ENCODE results near the gene SPATA32.

SPATA32 gene

GRCh38 chr17:45270828-45271418 lies 9.0 kb upstream of the SPATA32 start:
- Histone ChIP-seq H3K9ac (ENCODE audit: insufficient read length) (no peak overlapping the region), H3K36me3 (ENCODE audit: insufficient read depth, low read length) (no peaks in the 10 kb centered on the region), H3K9me3 (ENCODE audit: low read depth, low read length) (no peaks in the 10 kb centered on the region), H3K4me3 (no peak overlapping the region), H3K27ac (no peak overlapping the region)
- DNase-seq (ENCODE audit: low read depth, low spot score), result no peak
- TF ChIP-seq POLR2AphosphoS5 (IDR thresholded peaks at IDR 0.05; ENCODE audit: borderline replicate concordance, low read depth, low read length) (no peak), FOXP2 (optimal IDR thresholded peaks at IDR 0.05; ENCODE audit: control extremely low read depth, extremely low read length, insufficient read depth) (no peak), EZH2 (IDR thresholded peaks at IDR 0.05) (no peak)

- no peak for DNase-seq (ENCODE audit: low read depth, low spot score)
- H3K9me3 ChIP-seq (ENCODE audit: low read depth, low read length), result no peaks in the 10 kb centered on the region
- H3K36me3 ChIP-seq (ENCODE audit: insufficient read depth, low read length), result no peaks in the 10 kb centered on the region
- TF ChIP-seq POLR2AphosphoS5 (IDR thresholded peaks at IDR 0.05; ENCODE audit: borderline replicate concordance, low read depth, low read length) (no peak), FOXP2 (optimal IDR thresholded peaks at IDR 0.05; ENCODE audit: control extremely low read depth, extremely low read length, insufficient read depth) (no peak), EZH2 (IDR thresholded peaks at IDR 0.05) (no peak)
- no peak overlapping the region for H3K9ac ChIP-seq (ENCODE audit: insufficient read length)
- H3K27ac ChIP-seq, result no peak overlapping the region
- no peak overlapping the region for H3K4me3 ChIP-seq
These were observed 8.0 kb upstream of the SPATA32 start for GRCh38 chr17:45269912-45270311.

- no peak for TF ChIP-seq POLR2AphosphoS5 (IDR thresholded peaks at IDR 0.05; ENCODE audit: borderline replicate concordance, low read depth, low read length)
- TF ChIP-seq EZH2 (IDR thresholded peaks at IDR 0.05), result no peak
- TF ChIP-seq FOXP2 (optimal IDR thresholded peaks at IDR 0.05; ENCODE audit: control extremely low read depth, extremely low read length, insufficient read depth), result no peak
- no peak for DNase-seq (ENCODE audit: low read depth, low spot score)
- H3K36me3 ChIP-seq (ENCODE audit: insufficient read depth, low read length), result no peaks in the 10 kb centered on the region
- H3K4me3 ChIP-seq, result no peak overlapping the region
- no peak overlapping the region for H3K27ac ChIP-seq
- H3K9ac ChIP-seq (ENCODE audit: insufficient read length), result no peak overlapping the region
- H3K9me3 ChIP-seq (ENCODE audit: low read depth, low read length), result no peaks in the 10 kb centered on the region
These were observed 5.7 kb upstream of the SPATA32 start for GRCh38 chr17:45267436-45268055.

GRCh38 chr17:45266372-45266926 lies 4.6 kb upstream of the SPATA32 start:
- no peaks in the 10 kb centered on the region for H3K36me3 ChIP-seq (ENCODE audit: insufficient read depth, low read length)
- H3K9ac ChIP-seq (ENCODE audit: insufficient read length), result no peak overlapping the region
- DNase-seq (ENCODE audit: low read depth, low spot score), result no peak
- no peak for TF ChIP-seq EZH2 (IDR thresholded peaks at IDR 0.05)
- no peak for TF ChIP-seq FOXP2 (optimal IDR thresholded peaks at IDR 0.05; ENCODE audit: control extremely low read depth, extremely low read length, insufficient read depth)
- TF ChIP-seq POLR2AphosphoS5 (IDR thresholded peaks at IDR 0.05; ENCODE audit: borderline replicate concordance, low read depth, low read length), result no peak
- H3K9me3 ChIP-seq (ENCODE audit: low read depth, low read length), result no peaks in the 10 kb centered on the region
- H3K4me3 ChIP-seq, result no peak overlapping the region
- H3K27ac ChIP-seq, result no peak overlapping the region

- Histone ChIP-seq H3K27ac (no peak overlapping the region), H3K9me3 (ENCODE audit: low read depth, low read length) (no peaks in the 10 kb centered on the region), H3K4me3 (no peak overlapping the region), H3K36me3 (ENCODE audit: insufficient read depth, low read length) (no peaks in the 10 kb centered on the region), H3K9ac (ENCODE audit: insufficient read length) (no peak overlapping the region)
- TF ChIP-seq POLR2AphosphoS5 (IDR thresholded peaks at IDR 0.05; ENCODE audit: borderline replicate concordance, low read depth, low read length), result no peak
- no peak for DNase-seq (ENCODE audit: low read depth, low spot score)
These were observed 3.9 kb upstream of the SPATA32 start for GRCh38 chr17:45265821-45266220.

GRCh38 chr17:45264988-45265387 lies 3.1 kb upstream of the SPATA32 start:
- Histone ChIP-seq H3K4me3 (no peak overlapping the region), H3K27ac (no peak overlapping the region), H3K9me3 (ENCODE audit: low read depth, low read length) (no peaks in the 10 kb centered on the region), H3K36me3 (ENCODE audit: insufficient read depth, low read length) (no peaks in the 10 kb centered on the region), H3K9ac (ENCODE audit: insufficient read length) (no peak overlapping the region)
- no peak for DNase-seq (ENCODE audit: low read depth, low spot score)
- TF ChIP-seq FOXP2 (optimal IDR thresholded peaks at IDR 0.05; ENCODE audit: control extremely low read depth, extremely low read length, insufficient read depth), result no peak
- no peak for TF ChIP-seq EZH2 (IDR thresholded peaks at IDR 0.05)

GRCh38 chr17:45264430-45264829 lies 2.5 kb upstream of the SPATA32 start:
- no peak for DNase-seq (ENCODE audit: low read depth, low spot score)
- Histone ChIP-seq H3K4me3 (no peak overlapping the region), H3K27ac (no peak overlapping the region), H3K9me3 (ENCODE audit: low read depth, low read length) (no peaks in the 10 kb centered on the region), H3K36me3 (ENCODE audit: insufficient read depth, low read length) (no peaks in the 10 kb centered on the region), H3K9ac (ENCODE audit: insufficient read length) (no peak overlapping the region)
- no peak for TF ChIP-seq POLR2AphosphoS5 (IDR thresholded peaks at IDR 0.05; ENCODE audit: borderline replicate concordance, low read depth, low read length)
- TF ChIP-seq EZH2 (IDR thresholded peaks at IDR 0.05), result no peak
- no peak for TF ChIP-seq FOXP2 (optimal IDR thresholded peaks at IDR 0.05; ENCODE audit: control extremely low read depth, extremely low read length, insufficient read depth)

GRCh38 chr17:45263477-45263860 lies 1.6 kb upstream of the SPATA32 start:
- H3K36me3 ChIP-seq (ENCODE audit: insufficient read depth, low read length), result no peaks in the 10 kb centered on the region
- no peak for DNase-seq (ENCODE audit: low read depth, low spot score)

More at GRCh38 chr17:45263477-45263860, 1.6 kb upstream of the SPATA32 start:
- H3K4me3 ChIP-seq, result no peak overlapping the region
- H3K27ac ChIP-seq, result no peak overlapping the region
- no peak overlapping the region for H3K9ac ChIP-seq (ENCODE audit: insufficient read length)
- no peak for TF ChIP-seq POLR2AphosphoS5 (IDR thresholded peaks at IDR 0.05; ENCODE audit: borderline replicate concordance, low read depth, low read length)
- no peak for TF ChIP-seq EZH2 (IDR thresholded peaks at IDR 0.05)
- no peak for TF ChIP-seq FOXP2 (optimal IDR thresholded peaks at IDR 0.05; ENCODE audit: control extremely low read depth, extremely low read length, insufficient read depth)
- H3K9me3 ChIP-seq (ENCODE audit: low read depth, low read length), result no peaks in the 10 kb centered on the region

Data from SK-N-MC (cell line).